Endothelial cell of umbilical vein (primary cell): ENCODE results near the gene EXOC1. TPM values are rescaled to one million over a fixed set of nuclear protein-coding genes. Genes with fewer than 3 reads are reported as not detected.

Source experiments
- BruUV-seq: library from RNA; stranded (reverse); fragments of 400-500 nt; replicated peaks from 2 replicates; lab custom pipeline; 2021; lab: Mats Ljungman, UMichigan
- CTCF ChIA-PET: fragments of 300-600, 350-600 bp; sonication (Branson Sonifier 250); formaldehyde crosslinking; loops from one replicate; lab custom pipeline; 2021; ENCODE audit warnings: antibody characterized with exemption, inconsistent platforms; lab: Charles Lee
- POLR2A ChIA-PET: fragments of 300-600, 350-600 bp; sonication (Branson Sonifier 250); formaldehyde crosslinking; loops from one replicate; lab custom pipeline; 2021; ENCODE audit warnings: antibody characterized with exemption, inconsistent platforms; lab: Charles Lee
- DNase-seq: peaks from one replicate; pipeline ENCODE4 v3.0.0-alpha.2; 2011; ENCODE audit warnings: low read depth, low spot score
- FAIRE-seq: peaks from 2 replicates; lab custom pipeline; 2011; peaks lifted over from hg19 to GRCh38; lab: Jason Lieb, UNC
- H2AFZ ChIP-seq: 2 replicates; pipeline ENCODE4 v1.6.0; 2012; ENCODE audit warnings: low read depth, low read length, control low read depth, inconsistent platforms
- H3K27ac ChIP-seq: 2 replicates; pipeline ENCODE4 v1.5.1; 2011; ENCODE audit warnings: low read depth, mild to moderate bottlenecking, control low read depth, low read length, moderate library complexity; ENCODE audit not compliant: insufficient read depth
- H3K27me3 ChIP-seq, 2 experiments: 2 replicates each; pipeline versions ENCODE4 v1.6.0 to v1.6.1; 2011; ENCODE audit warnings: low read length in 2 of 2, mixed read lengths in 1 of 2; ENCODE audit not compliant: control insufficient read depth in 2 of 2, insufficient read depth in 2 of 2
- H3K36me3 ChIP-seq, 2 experiments: 2 replicates in 1 of 2; 3 replicates in 1 of 2; pipeline ENCODE4 v1.5.1; 2011; ENCODE audit warnings: low read length in 2 of 2, mild to moderate bottlenecking in 1 of 2, moderate library complexity in 1 of 2; ENCODE audit not compliant: control insufficient read depth in 2 of 2, insufficient read depth in 2 of 2; ENCODE audit errors: extremely low read depth in 1 of 2
- H3K4me1 ChIP-seq: 3 replicates; pipeline ENCODE4 v1.5.1; 2011; ENCODE audit warnings: mild to moderate bottlenecking, low read length; ENCODE audit not compliant: control insufficient read depth, insufficient read depth; ENCODE audit errors: extremely low read depth
- H3K4me2 ChIP-seq: 2 replicates; pipeline ENCODE4 v1.6.1; 2011; ENCODE audit warnings: low read length, control low read depth, mixed read lengths; ENCODE audit not compliant: insufficient read depth
- H3K4me3 ChIP-seq, 3 experiments: fragments of 200-600 bp in 1 of 3; sonication (generic), shearing (Covaris generic) in 1 of 3; replicated peaks in 1 of 3; 2 replicates each; pipeline ENCODE4 v1.5.1; 2011 to 2016; ENCODE audit warnings: control low read depth in 3 of 3, low read length in 3 of 3, mild to moderate bottlenecking in 2 of 3, inconsistent platforms in 1 of 3, low read depth in 1 of 3, moderate library complexity in 1 of 3; ENCODE audit not compliant: insufficient read depth in 1 of 3
- H3K79me2 ChIP-seq: 2 replicates; pipeline ENCODE4 v1.6.0; 2012; ENCODE audit warnings: low read length, inconsistent platforms; ENCODE audit not compliant: control insufficient read depth, insufficient read depth
- H3K9ac ChIP-seq: replicated peaks from 2 replicates; pipeline ENCODE3; 2011; ENCODE audit warnings: low read length, control low read depth; ENCODE audit not compliant: insufficient read depth; ENCODE audit errors: extremely low read depth
- H3K9me1 ChIP-seq: replicated peaks from 3 replicates; pipeline ENCODE4 v1.6.0; 2011; ENCODE audit warnings: mild to moderate bottlenecking, low read length; ENCODE audit not compliant: control insufficient read depth, insufficient read depth; ENCODE audit errors: extremely low read depth
- H3K9me3 ChIP-seq: replicated peaks from 2 replicates; pipeline ENCODE4 v1.5.1; 2012; ENCODE audit warnings: low read length, inconsistent platforms; ENCODE audit not compliant: control insufficient read depth, insufficient read depth
- H4K20me1 ChIP-seq: replicated peaks from 2 replicates; pipeline ENCODE3; 2011; ENCODE audit warnings: mild to moderate bottlenecking, low read length; ENCODE audit not compliant: control insufficient read depth, insufficient read depth; ENCODE audit errors: extremely low read depth
- CTCF ChIP-seq, 2 donors: IDR thresholded peaks; 1 replicate in 1 of 2; 2 replicates in 1 of 2; pipeline ENCODE4 v1.5.1; 2011; ENCODE audit warnings: low read length in 2 of 2, mild to moderate bottlenecking in 2 of 2, moderate library complexity in 2 of 2, control low read depth in 1 of 2, inconsistent platforms in 1 of 2, low read depth in 1 of 2; ENCODE audit not compliant: insufficient read depth in 1 of 2; ENCODE audit errors: extremely low read depth in 1 of 2
- EZH2 ChIP-seq: IDR thresholded peaks from 2 replicates; pipeline ENCODE4 v1.6.1; 2012; ENCODE audit warnings: borderline replicate concordance, low read depth, mild to moderate bottlenecking, moderate library complexity, low read length, inconsistent platforms; ENCODE audit not compliant: severe bottlenecking
- FOS ChIP-seq: IDR thresholded peaks from 2 replicates; pipeline ENCODE4 v1.6.1; 2011; ENCODE audit warnings: mild to moderate bottlenecking, low read length, moderate library complexity, borderline replicate concordance; ENCODE audit not compliant: insufficient read depth
- GATA2 ChIP-seq: IDR thresholded peaks from 2 replicates; pipeline ENCODE4 v1.7.0; 2011; ENCODE audit warnings: low read depth, mild to moderate bottlenecking, moderate library complexity, mixed read lengths, low read length; ENCODE audit not compliant: insufficient read length, insufficient read depth
- JUN ChIP-seq: IDR thresholded peaks from 2 replicates; pipeline ENCODE4 v1.6.1; 2011; ENCODE audit warnings: borderline replicate concordance, low read depth; ENCODE audit not compliant: insufficient read length, insufficient read depth
- MAX ChIP-seq: IDR thresholded peaks from 2 replicates; pipeline ENCODE4 v1.6.1; 2011; ENCODE audit not compliant: insufficient read depth, insufficient read length
- MYC ChIP-seq: IDR thresholded peaks from one replicate; pipeline ENCODE4 v1.6.1; 2011; ENCODE audit warnings: mild to moderate bottlenecking, low read depth, low read length
- POLR2A ChIP-seq: IDR thresholded peaks from 2 replicates; pipeline ENCODE4 v1.6.1; 2012; ENCODE audit warnings: low read depth, mild to moderate bottlenecking, control low read depth, low read length
- POLR2AphosphoS5 ChIP-seq: IDR thresholded peaks from 2 replicates; pipeline ENCODE4 v1.6.1; 2012; ENCODE audit warnings: low read depth, mild to moderate bottlenecking, control low read depth, low read length, moderate library complexity; ENCODE audit not compliant: insufficient read depth
- dilution Hi-C: fragments of 300-500 bp; cut with MboI; formaldehyde crosslinking; loops from one replicate; pipeline ENCODE4 v1.15.0; 2019; ENCODE audit warnings: low sequenced_read_pairs; ENCODE audit not compliant: extremely low pct_ligation_motif_present
- intact Hi-C: fragments of 100-400 bp; cut with micrococcal nuclease; formaldehyde crosslinking; loops from one replicate; pipeline ENCODE4 v1.10.0; 2022
- polyA plus RNA-seq, 4 experiments: library from polyadenylated mRNA; depleted of rRNA in 3 of 4; stranded (reverse) in 3 of 4; unstranded in 1 of 4; fragments of >200 nt; gene quantifications; 2 replicates each; pipeline versions ENCODE4 v1.2.1 to v1.2.3, GENCODE V29; 2011 to 2012; ENCODE audit warnings: missing spikeins in 1 of 4
- total RNA-seq: library from RNA; stranded (reverse); gene quantifications from 2 replicates; pipeline ENCODE4 v1.2.3, GENCODE V29; 2021

Gene EXOC1
- total and polyA plus RNA-seq, 2 donors (not counting 3 experiments of a cell fraction or from before 2014, with no cell fraction given): 11.6 to 33.3 TPM

GRCh38 chr4:55903577-55903976 is 50.1 kb downstream of the EXOC1 start:
- H2AFZ ChIP-seq: no peak overlapping the region
- DNase-seq (no peak), FAIRE-seq (no peak)
- peaks cover 11% of the 10 kb centered on the region for H3K4me1 ChIP-seq
- ChIA-PET CTCF (interaction anchor here (0.6 to 1.9 kb wide), 5 partner anchors 10 to 62 kb away, joined by 3 to 6 read pairs (median 4); partner anchors contain the start of gene CEP135), POLR2A (no interaction called here)
- H3K4me2 ChIP-seq: no peak overlapping the region
- TF ChIP-seq POLR2AphosphoS5 (no peak), CTCF (IDR thresholded peaks at IDR 0.05; ENCODE audit: extremely low read depth in 1 of 2, insufficient read depth in 1 of 2, low read depth in 1 of 2, low read length in 2 of 2) (no peak), MAX (no peak), EZH2 (no peak), MYC (no peak), JUN (no peak), FOS (no peak), GATA2 (no peak), POLR2A (no peak)
- H4K20me1 ChIP-seq: no peaks in the 10 kb centered on the region
- no peaks in the 10 kb centered on the region for H3K27me3 ChIP-seq
- H3K9me3 ChIP-seq: no peaks in the 10 kb centered on the region
- no peak overlapping the region for H3K4me3 ChIP-seq
- intact Hi-C loops: no loop called here
- no peak overlapping the region for H3K27ac ChIP-seq
- H3K36me3 ChIP-seq: peaks cover 3 to 7% of the 10 kb centered on the region in 2 experiments
- H3K9me1 ChIP-seq: peaks cover 3% of the 10 kb centered on the region
- dilution Hi-C loops: no loop called here
- H3K9ac ChIP-seq: no peak overlapping the region
- no TSS peak for BruUV-seq
- H3K79me2 ChIP-seq: no peaks in the 10 kb centered on the region
